Measurements from ENCODE around the gene KLF4.
A peak's percentile ranks its signal among the peaks of the same experiment; 100 is the strongest.
"Not testable (repeated sequence)": the region's sequence is repeated elsewhere in the genome, so short reads cannot be mapped to it uniquely, and the experiment has no call there.

Gene KLF4

GRCh38 chr9:107489687-107490605 lies at the start of gene KLF4:
KLF4 (minus strand) TSS chr9:107489769; CDS start chr9:107489172, 597 bp downstream.
- DNase-seq: peak; percentile 82

GRCh38 chr9:107536462-107536861 lies 46.9 kb upstream of the KLF4 start:
- DNase-seq: no peak

DNA sequence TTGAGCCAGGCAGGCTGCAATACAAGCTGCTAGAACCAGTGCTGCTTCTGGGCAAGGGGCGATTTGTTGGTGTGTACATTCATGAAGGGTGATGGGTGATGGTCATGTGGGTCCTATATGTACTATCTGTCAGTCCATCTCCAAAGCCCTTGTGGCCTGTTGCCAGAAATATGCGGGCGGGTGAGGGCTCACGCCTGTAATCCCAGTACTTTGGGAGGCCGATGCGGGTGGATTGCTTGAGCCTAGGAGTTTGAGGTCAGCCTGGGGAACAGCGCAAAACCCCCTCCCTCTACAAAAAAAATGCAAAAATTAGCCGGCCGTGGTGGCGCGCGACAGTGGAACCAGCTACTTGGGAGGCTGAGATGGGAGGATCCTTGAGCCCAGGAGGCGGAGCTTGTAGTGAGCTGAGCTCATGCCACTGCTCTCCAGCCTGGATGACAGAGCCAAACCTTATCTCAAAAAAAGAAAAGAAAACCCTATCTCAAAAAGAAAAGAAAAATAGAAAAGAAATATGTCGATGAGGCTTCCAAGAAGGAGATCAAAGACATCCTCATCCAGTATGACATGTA lies 45.0 kb upstream of the KLF4 start:
- no peak for DNase-seq

GRCh38 chr9:107530679-107531078 lies 41.1 kb upstream of the KLF4 start:
- no peak for DNase-seq

DNA sequence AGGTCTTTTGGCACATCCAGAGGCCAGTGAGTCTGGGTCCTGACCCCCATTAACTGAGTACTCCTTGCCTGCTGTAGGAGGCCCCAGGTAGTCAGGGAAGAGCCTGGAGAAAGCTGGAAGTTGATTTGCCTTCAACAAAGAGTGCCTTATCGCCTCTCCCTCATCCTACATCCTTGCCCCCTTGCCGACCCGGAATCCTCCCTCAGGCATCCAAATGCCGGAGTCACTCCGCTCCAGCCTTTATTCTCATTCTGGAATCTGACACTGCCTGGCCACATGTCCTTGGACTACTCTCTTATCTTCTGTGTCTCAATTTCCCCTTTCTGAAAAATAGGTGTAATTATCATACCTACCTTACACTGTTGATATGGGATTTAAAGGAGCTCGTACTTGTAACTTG lies 39.1 kb upstream of the KLF4 start:
- DNase-seq: no peak

DNA sequence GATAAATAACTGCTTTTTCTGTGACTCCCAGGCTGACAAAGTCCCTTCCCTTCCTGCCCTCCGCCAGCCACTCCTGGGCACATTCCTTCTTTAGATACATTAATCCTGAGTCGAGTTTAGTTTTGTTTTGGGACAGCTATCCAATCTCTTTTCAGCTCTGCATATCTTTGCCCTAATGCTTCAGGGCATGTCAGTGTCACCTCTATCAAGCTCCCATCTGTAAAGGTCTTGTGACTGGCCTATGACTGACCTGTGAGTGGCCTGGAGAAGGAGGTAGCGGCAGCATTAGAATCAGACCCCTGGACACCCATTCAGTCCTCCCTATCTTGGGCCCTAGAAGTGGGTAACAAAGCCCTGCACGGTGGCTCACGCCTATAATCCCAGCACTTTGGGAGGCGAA lies 34.0 kb upstream of the KLF4 start:
- no peak for DNase-seq

- DNase-seq: no peak
Measured at GRCh38 chr9:107520186-107520585, 30.6 kb upstream of the KLF4 start.

DNA sequence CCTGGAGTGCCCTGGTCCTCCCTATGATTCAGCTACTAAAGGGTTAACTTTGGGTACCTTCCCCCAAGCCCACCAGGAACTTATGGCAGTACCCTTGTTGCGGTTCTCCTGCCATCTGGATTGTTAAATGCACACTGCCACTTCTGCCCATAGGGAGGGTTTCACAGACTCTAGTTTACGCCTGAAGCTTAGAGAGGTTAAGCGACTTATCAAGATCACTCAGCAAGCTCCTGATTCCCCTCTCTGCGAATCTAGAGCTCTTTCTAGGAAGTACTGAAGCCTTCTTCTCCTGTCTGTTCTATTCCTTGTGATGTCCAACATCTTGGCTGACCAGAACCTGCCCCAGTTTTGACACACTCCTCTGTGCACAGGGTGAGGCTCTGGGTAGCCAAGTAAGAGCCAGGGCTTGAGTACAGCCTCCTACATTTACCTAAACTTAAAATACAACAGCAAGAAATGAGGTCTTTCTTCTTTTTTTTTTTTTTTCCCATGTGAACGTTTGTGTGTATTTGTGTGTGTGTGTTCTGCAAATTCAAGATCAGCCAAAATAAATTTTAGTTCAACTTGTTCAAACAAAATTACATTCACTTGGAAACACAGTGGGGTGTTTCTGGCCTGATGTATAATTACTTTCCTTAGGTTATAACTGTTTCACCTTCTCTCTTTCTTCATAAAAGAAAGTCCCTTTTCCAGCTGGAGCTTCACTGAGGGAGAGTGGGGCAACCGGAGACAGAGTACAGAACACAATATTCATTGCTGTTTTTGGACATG lies 28.7 kb upstream of the KLF4 start:
- no peak for DNase-seq

DNA sequence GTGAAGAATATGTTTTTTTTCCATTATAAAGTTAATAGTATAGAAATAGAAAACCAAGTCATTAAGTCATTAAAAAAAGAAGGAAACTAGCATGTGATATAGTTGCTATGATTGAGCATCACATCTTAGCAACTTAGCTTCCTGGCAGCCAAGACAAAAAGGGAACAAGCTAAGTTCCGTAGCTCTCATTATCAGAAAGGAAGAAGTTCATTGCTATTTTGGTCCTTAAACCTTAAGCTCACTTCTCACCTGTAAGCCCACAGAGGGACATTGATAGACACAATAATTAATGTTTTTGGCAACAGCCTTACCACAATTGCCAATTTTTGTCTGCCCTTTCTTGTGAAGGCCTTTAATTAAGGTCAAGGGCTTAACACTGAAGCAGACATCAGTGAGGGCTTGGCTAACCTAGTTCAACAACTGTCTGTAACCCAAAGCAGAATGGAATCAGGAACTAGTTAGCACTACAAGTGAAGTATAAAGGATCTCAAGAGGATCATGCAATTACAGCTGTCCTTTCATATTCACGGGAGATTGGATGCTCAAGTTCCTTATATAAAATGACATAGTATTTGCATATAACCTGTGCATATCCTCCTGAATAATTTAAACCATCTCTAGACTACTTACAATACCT lies 24.0 kb upstream of the KLF4 start:
- DNase-seq: no peak

DNA sequence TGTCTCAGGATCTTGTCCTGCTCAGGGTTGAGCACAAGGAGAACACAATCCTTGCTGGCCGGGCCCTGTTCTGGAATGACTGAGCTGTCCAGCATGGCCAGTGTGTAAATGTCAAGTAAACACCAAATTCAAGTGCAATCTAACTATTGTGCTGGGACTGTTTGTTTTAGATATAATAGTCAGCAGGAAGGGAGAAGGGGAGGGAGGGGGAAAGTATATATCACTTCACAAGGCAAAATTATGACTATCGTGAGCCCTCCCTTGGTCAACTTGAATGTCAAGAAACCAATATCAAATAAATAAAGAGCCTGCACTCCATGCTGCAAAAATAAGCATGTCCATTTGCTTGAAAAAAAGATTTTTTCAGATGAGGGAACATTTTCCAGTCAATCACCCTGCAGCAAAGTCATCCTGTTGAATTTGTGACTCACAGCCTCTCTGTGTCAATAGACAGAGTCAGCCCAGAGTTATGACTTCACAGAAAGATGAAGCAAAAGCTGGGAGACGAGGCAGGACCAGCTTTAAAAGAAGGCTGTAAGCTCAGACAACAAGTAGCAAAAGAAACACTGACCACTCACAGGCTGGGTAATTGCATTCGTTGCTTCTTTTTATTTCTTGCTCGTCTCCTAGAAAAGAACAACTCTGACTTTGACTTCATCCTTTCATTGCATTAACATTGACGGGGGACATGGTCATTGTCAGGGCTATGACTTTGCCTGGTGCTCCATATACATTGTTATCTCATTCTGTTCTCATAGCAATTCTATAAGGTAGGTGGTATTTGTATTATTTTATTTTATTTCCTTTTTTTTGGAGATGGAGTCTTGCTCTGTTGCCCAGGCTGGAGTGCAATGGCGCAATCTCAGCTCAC lies 15.3 kb upstream of the KLF4 start:
- no peak for DNase-seq

- no peak for DNase-seq
Measured at GRCh38 chr9:107502464-107502863, 12.9 kb upstream of the KLF4 start.

DNA sequence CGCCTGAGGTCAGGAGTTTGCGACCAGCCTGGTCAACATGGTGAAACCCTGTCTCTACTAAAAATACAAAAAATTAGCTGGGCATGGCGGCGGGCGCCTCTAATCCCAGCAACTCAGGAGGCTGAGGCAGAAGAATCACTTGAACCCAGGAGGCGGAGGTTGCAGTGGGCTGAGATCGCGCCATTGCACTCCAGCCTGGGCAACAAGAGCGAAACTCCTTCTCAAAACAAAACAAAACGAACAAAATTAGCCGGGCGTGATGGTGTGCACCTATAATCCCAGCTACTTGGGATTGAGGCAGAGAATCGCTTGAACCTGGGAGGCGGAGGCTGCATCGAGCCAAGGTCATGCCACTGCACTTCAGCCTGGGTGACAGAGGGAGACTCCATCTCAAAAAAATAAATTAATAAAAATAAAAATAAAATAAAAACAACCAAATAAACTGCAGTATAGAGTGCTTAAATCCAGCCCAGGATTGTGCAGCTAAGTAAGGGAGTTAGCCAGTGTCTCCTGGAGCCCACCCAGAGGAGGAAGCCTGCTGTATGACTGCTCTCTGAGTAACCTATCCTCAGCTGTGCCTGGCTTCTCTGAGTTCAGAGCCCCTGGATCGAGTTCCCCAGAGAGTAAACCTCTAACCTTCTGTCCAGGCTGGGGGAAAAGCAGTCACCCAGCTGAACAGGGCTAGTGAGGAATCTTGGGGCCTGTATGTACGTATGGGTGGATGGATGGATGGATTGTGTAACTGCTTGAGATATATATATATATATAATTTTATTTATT lies 11.0 kb upstream of the KLF4 start:
- DNase-seq: not testable (repeated sequence)

DNA sequence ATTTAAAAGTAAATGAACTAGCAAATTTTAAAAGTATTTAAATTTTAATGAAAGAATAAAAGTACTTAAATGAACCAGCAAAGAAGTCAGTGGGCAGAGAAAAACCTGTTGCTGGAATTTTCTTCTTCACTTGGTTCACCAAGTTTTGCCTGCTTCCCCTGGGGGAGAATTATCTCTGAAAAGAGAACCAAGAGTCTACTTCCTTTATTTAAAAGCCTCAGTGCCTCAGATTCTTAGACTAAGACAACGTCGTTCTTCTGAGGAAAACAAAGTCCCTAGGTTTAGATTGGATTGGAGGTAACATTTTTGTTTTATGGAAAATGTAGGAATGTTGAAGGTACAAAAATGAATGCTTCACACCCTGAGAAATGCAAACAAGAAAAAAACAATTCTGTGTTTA lies 7.4 kb upstream of the KLF4 start:
- no peak for DNase-seq

- no peak for DNase-seq
Measured at GRCh38 chr9:107492381-107492970, 2.9 kb upstream of the KLF4 start.

DNA sequence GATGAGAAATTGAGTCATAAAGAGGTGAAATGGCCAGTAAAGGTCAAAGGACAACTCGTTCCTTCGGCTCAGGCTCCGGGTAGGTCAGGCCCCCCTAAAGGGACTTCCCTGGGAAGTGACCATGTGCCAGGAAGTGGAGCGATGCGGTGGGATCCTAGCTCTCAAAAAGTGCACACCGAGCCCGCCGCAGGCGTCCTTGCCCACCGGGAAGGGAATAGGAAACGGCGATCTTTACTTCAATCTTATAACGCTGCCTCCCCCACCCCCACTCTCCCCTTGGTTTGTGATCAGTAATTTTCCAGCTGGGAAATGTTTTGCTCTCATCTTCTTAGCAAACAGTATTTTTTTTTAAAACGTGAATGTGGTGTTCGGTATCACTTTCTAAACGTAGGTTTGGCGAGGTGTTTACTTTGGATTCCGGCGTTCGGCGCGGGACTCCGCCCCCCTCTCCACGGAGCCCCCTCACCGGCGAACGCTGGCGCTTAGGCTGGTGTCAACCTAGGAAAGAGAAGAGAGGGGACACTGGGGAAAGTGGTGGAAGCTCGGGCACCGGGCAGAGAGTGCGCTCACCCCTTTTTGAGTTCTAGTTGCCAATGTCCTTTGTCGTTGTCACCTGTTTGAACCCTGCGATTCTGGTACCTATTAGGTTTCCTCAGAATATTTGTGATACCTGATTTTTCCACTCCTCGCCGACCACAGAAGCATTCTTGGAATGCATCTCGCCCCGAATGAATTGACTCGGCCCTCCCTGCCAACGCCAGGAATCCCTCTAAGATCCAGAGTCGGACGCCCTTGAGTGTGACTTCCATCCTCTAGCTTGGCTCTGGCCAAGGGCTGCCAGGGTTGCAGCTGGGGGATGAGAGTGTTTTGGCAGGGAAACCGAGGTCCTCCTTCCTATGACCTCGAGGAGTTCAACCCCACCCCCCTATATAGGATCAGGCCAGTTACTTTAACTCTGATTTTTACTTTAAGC lies 1.8 kb upstream of the KLF4 start:
- DNase-seq: no peak

DNA sequence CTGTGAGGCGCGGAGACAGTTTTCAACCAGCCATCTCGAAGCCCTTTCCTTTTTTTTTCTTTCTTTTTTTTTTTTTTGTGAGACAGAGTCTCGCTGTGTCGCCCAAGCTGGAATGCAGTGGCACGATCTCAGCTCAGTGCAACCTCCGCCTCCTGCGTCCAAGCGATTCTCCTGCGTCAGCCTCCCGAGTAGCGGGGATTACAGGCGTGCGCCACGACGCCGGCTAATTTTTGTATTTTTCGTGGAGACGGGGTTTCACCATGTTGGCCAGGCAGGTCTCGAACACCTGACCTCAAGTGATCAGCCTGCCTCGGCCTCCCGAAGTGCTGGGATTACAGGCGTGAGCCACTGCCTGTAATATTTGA lies 1.0 kb upstream of the KLF4 start:
- not testable (repeated sequence) for DNase-seq

DNA sequence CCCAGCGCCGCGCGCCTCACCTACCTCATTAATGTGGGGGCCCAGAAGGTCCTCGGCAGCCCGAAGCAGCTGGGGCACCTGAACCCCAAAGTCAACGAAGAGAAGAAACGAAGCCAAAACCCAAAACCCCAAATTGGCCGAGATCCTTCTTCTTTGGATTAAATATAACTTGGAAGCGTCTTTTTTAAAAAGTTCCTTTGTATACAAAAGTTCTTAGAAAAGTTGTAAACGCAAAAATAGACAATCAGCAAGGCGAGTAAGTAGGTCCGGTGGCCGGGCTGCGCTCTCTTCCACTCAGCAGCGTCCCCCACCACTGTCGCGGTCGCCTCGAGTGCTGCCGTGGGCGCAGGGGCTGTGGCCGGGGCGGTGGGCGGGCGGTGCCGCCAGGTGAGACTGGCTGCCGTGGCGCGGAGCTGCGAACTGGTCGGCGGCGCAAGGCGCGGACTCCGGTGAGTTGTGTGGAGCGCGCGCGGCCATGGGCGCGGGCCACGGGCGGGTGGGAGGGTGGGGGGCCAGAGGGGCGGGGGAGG lies 360 bp downstream of the KLF4 start:
- DNase-seq: peak; percentile 20

DNA sequence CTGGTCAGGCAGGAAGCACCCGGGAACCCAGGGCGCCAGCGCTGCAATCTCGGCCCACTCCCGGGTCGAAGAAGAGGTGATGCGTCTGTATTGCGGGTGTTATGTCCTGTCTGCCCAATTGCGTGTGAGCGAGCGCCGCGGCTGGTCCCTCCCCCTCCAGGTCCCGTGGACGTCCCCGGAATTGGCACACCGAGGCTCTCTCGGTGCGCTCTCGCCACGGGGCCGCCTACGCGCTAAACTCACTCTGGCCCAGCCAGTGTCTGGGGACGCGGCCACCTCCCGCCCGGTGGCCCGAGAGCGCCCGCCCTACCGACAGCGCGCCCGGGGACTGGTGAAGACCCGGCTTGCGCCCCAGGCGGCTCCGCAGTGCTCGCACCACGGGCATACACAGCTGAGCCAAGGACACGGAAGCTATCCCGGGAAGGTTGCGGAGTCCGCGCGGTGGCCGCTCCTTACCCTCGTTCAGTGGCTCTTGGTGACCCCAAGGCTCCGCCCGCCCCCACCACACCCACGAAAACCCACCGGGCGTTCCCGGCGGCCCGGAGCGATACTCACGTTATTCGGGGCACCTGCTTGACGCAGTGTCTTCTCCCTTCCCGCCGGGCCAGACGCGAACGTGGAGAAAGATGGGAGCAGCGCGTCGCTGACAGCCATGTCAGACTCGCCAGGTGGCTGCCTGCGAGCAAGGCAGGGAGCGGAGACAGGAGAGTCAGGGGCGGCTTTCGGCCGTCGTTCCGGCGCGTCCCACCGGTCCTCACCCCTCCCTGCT lies 1.0 kb downstream of the KLF4 start:
- no peak for DNase-seq

Measured in hematopoietic multipotent progenitor cell treated with erythropoietin and hydrocortisone succinate and interleukin-3 and kit ligand, for 8 days (in vitro differentiated cells).